Trophoblast cell (in vitro differentiated cells and primary cell): ENCODE data around the gene TPD52L2.

Source experiments
- DNase-seq, 2 donors: peaks; one replicate each; pipeline ENCODE4 v3.0.0-alpha.2; 2016
- H2AFZ ChIP-seq: 2 replicates; pipeline ENCODE4 v1.6.1; 2013; ENCODE audit warnings: low read length, moderate library complexity, mild to moderate bottlenecking; ENCODE audit not compliant: insufficient read depth, poor library complexity
- H2AK5ac ChIP-seq: 2 replicates; pipeline ENCODE4 v1.6.1; 2013; ENCODE audit warnings: mild to moderate bottlenecking, low read length
- H2BK120ac ChIP-seq: 2 replicates; pipeline ENCODE4 v1.6.1; 2013; ENCODE audit warnings: low read length, mild to moderate bottlenecking, moderate library complexity; ENCODE audit not compliant: insufficient read depth, poor library complexity
- H2BK12ac ChIP-seq: 2 replicates; pipeline ENCODE4 v1.6.1; 2013; ENCODE audit warnings: mild to moderate bottlenecking, low read length, moderate library complexity
- H2BK5ac ChIP-seq: 2 replicates; pipeline ENCODE4 v1.6.1; 2013; ENCODE audit warnings: low read length, low read depth, moderate library complexity, mild to moderate bottlenecking; ENCODE audit not compliant: poor library complexity
- H3K14ac ChIP-seq: 2 replicates; pipeline ENCODE4 v1.6.1; 2013; ENCODE audit warnings: mild to moderate bottlenecking, low read length
- H3K18ac ChIP-seq: 2 replicates; pipeline ENCODE4 v1.6.1; 2013; ENCODE audit warnings: mild to moderate bottlenecking, low read length
- H3K23ac ChIP-seq: 2 replicates; pipeline ENCODE4 v1.6.1; 2013; ENCODE audit warnings: low read length
- H3K27ac ChIP-seq: 2 replicates; pipeline ENCODE4 v1.5.1; 2013; ENCODE audit warnings: low read depth, mild to moderate bottlenecking, inconsistent platforms, low read length, moderate library complexity
- H3K27me3 ChIP-seq: 2 replicates; pipeline ENCODE4 v1.6.1; 2013; ENCODE audit warnings: inconsistent platforms, mild to moderate bottlenecking, low read length, moderate library complexity; ENCODE audit not compliant: insufficient read depth
- H3K36me3 ChIP-seq, 2 experiments: 1 replicate in 1 of 2; 2 replicates in 1 of 2; pipeline ENCODE4 v1.6.1; 2013; ENCODE audit warnings: low read length in 2 of 2, mild to moderate bottlenecking in 2 of 2, moderate library complexity in 1 of 2; ENCODE audit not compliant: insufficient read depth in 2 of 2, control insufficient read depth in 1 of 2
- H3K4ac ChIP-seq: 2 replicates; pipeline ENCODE4 v1.6.1; 2013; ENCODE audit warnings: low read depth, mild to moderate bottlenecking, low read length, moderate library complexity
- H3K4me1 ChIP-seq, 2 experiments: 1 replicate in 1 of 2; 2 replicates in 1 of 2; pipeline ENCODE4 v1.6.1; 2013; ENCODE audit warnings: low read length in 2 of 2, mild to moderate bottlenecking in 2 of 2, moderate library complexity in 1 of 2; ENCODE audit not compliant: insufficient read depth in 2 of 2, control insufficient read depth in 1 of 2
- H3K4me2 ChIP-seq: 2 replicates; pipeline ENCODE4 v1.6.1; 2013; ENCODE audit warnings: inconsistent platforms, mild to moderate bottlenecking, low read length, moderate library complexity
- H3K4me3 ChIP-seq: 2 replicates; pipeline ENCODE4 v1.5.1; 2013; ENCODE audit warnings: mild to moderate bottlenecking, low read depth, low read length, inconsistent platforms
- H3K79me1 ChIP-seq: one replicate; pipeline ENCODE4 v1.6.1; 2013; ENCODE audit warnings: low read length
- H3K79me2 ChIP-seq: 2 replicates; pipeline ENCODE4 v1.6.1; 2013; ENCODE audit warnings: low read length, mild to moderate bottlenecking; ENCODE audit not compliant: control insufficient read depth, insufficient read depth, poor library complexity
- H3K9ac ChIP-seq: 2 replicates; pipeline ENCODE4 v1.6.1; 2013; ENCODE audit warnings: mild to moderate bottlenecking, low read length
- H3K9me3 ChIP-seq: 2 replicates; pipeline ENCODE4 v1.6.1; 2013; ENCODE audit warnings: low read depth, mild to moderate bottlenecking, control low read depth, inconsistent platforms, low read length; ENCODE audit not compliant: insufficient read depth
- H4K12ac ChIP-seq: 2 replicates; pipeline ENCODE4 v1.6.1; 2013; ENCODE audit warnings: low read depth, mild to moderate bottlenecking, low read length, moderate library complexity
- H4K8ac ChIP-seq: 2 replicates; pipeline ENCODE4 v1.6.1; 2013; ENCODE audit warnings: low read depth, mild to moderate bottlenecking, low read length, moderate library complexity
- H4K91ac ChIP-seq: one replicate; pipeline ENCODE4 v1.6.1; 2013; ENCODE audit warnings: low read depth, mild to moderate bottlenecking, low read length, moderate library complexity
- WGBS: extraction: QIAGEN DNeasy Blood & Tissue Kit; methylation state at CpG from one replicate; pipeline ENCODE4 v1.1.7; 2013; ENCODE audit warnings: missing lambda C conversion rate; ENCODE audit not compliant: insufficient read length, insufficient coverage; ENCODE audit errors: extremely low coverage; 5-methylcytosine and 5-hydroxymethylcytosine counted together

TPD52L2 gene

DNA sequence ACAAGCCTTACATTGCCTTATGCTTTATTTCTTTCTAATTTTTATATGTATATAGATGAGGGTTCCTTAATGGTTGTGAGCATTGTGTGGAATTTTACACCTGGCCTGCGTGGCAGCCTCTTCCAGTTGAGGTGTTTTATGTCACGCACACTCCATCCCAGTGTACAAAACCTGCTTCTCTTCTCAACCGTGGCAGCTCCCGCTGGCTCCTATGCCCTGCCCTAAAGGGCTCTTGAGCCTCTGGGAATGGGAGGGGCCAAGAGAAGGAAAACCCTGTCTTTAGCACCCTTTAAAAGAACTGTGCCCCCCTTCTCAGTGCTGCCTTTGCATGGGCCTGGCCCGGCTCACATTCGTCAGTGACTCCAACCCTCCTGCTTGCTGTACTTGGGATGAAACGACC is 25.5 kb downstream of the TPD52L2 start:
- no peak overlapping the region for H3K4me2 ChIP-seq
- no peak overlapping the region for H3K4me3 ChIP-seq
- no peak overlapping the region for H2BK120ac ChIP-seq
- no CpG with 5 or more reads among the region's 7 CpGs for WGBS
- H4K91ac ChIP-seq = no peak overlapping the region
- no peak overlapping the region for H2AFZ ChIP-seq
- H4K12ac ChIP-seq = no peak overlapping the region
- no peak for DNase-seq
- H3K4ac ChIP-seq = no peak overlapping the region
- no peak overlapping the region for H3K14ac ChIP-seq
- no peak overlapping the region for H3K27ac ChIP-seq
- H4K8ac ChIP-seq = no peak overlapping the region
- no peak overlapping the region for H3K18ac ChIP-seq
- H2BK5ac ChIP-seq = no peak overlapping the region
- H3K4me1 ChIP-seq = peaks cover 4 to 10% of the 10 kb centered on the region in 2 experiments
- H3K79me2 ChIP-seq = no peaks in the 10 kb centered on the region
- no peaks in the 10 kb centered on the region for H3K27me3 ChIP-seq
- no peaks in the 10 kb centered on the region for H3K9me3 ChIP-seq
- no peaks in the 10 kb centered on the region for H3K79me1 ChIP-seq
- H3K36me3 ChIP-seq = peaks cover 51 to 55% of the 10 kb centered on the region in 2 experiments
- no peak overlapping the region for H2BK12ac ChIP-seq
- no peak overlapping the region for H2AK5ac ChIP-seq
- H3K9ac ChIP-seq = no peak overlapping the region
- no peak overlapping the region for H3K23ac ChIP-seq

DNA sequence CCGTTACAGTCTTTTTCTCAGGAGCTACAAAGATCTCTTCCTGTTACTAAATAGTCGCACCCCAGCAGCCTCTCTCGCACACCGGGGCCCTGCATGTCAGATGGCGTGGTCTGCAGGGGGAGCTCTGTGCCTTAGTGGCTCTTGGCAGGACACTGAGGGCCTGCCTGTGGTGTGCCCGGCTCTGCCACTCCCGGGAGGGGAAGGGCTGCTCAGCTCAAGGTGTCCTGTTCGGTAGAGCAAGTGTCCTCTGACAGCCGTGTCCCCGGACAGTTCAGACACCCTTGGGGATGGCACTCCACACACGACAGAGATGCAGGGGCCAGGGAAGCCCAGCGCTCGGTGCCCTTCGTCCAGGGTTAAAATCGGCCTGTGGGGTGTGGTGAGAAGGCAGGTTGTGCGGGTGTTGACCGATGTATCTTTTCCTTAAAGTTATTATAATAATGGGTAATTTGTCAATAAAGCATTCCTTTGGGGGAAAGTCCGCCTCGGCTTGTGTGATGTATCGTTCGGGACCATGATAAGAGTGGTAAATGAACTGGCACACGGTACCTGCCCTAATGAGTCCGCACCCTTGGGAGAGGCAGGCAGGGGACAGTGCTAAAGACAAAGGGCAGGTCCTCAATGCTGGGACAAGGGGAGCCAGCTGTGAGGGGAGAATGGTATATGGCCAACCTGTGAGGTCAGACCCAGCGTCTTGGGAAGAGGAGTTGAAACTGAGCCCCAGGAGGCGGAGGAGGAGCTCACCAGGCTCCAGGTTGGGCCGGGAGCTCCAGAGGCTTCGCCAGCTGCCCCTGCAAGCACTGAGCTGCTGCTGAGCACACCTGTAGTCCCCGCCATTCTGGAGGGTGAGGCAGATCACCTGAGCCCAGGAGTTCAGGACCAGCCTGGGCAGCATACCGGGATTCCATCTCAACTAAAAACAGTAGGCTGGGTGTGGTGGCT is 26.3 kb downstream of the TPD52L2 start:
- no peak overlapping the region for H3K23ac ChIP-seq
- H3K79me1 ChIP-seq = no peaks in the 10 kb centered on the region
- H3K4me2 ChIP-seq = no peak overlapping the region
- no peak overlapping the region for H4K12ac ChIP-seq
- no CpG with 5 or more reads among the region's 29 CpGs for WGBS
- H4K91ac ChIP-seq = no peak overlapping the region
- H3K9ac ChIP-seq = no peak overlapping the region
- H2BK12ac ChIP-seq = no peak overlapping the region
- H3K4me3 ChIP-seq = no peak overlapping the region
- H3K27me3 ChIP-seq = no peaks in the 10 kb centered on the region
- no peak overlapping the region for H2BK120ac ChIP-seq
- H3K4me1 ChIP-seq = peaks cover 6 to 12% of the 10 kb centered on the region in 2 experiments
- peaks cover 44 to 49% of the 10 kb centered on the region in 2 experiments for H3K36me3 ChIP-seq
- no peak overlapping the region for H3K14ac ChIP-seq
- peaks cover 2% of the 10 kb centered on the region for H3K79me2 ChIP-seq
- no peak for DNase-seq
- H2AFZ ChIP-seq = no peak overlapping the region
- no peak overlapping the region for H2BK5ac ChIP-seq
- no peak overlapping the region for H3K18ac ChIP-seq
- H3K9me3 ChIP-seq = no peaks in the 10 kb centered on the region
- H3K27ac ChIP-seq = no peak overlapping the region
- no peak overlapping the region for H2AK5ac ChIP-seq
- no peak overlapping the region for H3K4ac ChIP-seq
- no peak overlapping the region for H4K8ac ChIP-seq

GRCh38 chr20:63892402-63892801 is 27.3 kb downstream of the TPD52L2 start:
- no CpG with 5 or more reads among the region's 7 CpGs for WGBS
- Histone ChIP-seq H4K91ac (no peak overlapping the region), H3K4me2 (no peak overlapping the region), H3K4ac (no peak overlapping the region), H3K79me2 (peaks cover 7% of the 10 kb centered on the region), H3K9me3 (no peaks in the 10 kb centered on the region), H2BK12ac (no peak overlapping the region), H3K4me3 (no peak overlapping the region), H3K36me3 (peaks cover 37 to 42% of the 10 kb centered on the region in 2 experiments), H2BK5ac (no peak overlapping the region), H4K8ac (no peak overlapping the region), H3K14ac (no peak overlapping the region), H3K27me3 (no peaks in the 10 kb centered on the region), H3K23ac (no peak overlapping the region), H3K4me1 (peaks cover 8 to 14% of the 10 kb centered on the region in 2 experiments), H2AFZ (no peak overlapping the region), H4K12ac (no peak overlapping the region), H2BK120ac (no peak overlapping the region), H3K9ac (no peak overlapping the region), H3K18ac (no peak overlapping the region), H3K79me1 (no peaks in the 10 kb centered on the region), H3K27ac (no peak overlapping the region), H2AK5ac (no peak overlapping the region)
- DNase-seq = no peak

- H3K79me1 ChIP-seq = no peaks in the 10 kb centered on the region
- peak overlapping the region; percentile 72 for H3K4me2 ChIP-seq
- no CpG with 5 or more reads among the region's 6 CpGs for WGBS
- H4K91ac ChIP-seq = no peak overlapping the region
- no peak overlapping the region for H3K4ac ChIP-seq
- H3K4me1 ChIP-seq = peaks cover 8 to 14% of the 10 kb centered on the region in 2 experiments
- H3K9me3 ChIP-seq = no peaks in the 10 kb centered on the region
- H2BK12ac ChIP-seq = no peak overlapping the region
- H3K23ac ChIP-seq = no peak overlapping the region
- no peak overlapping the region for H4K8ac ChIP-seq
- H3K27ac ChIP-seq = no peak overlapping the region
- no peak overlapping the region for H2AFZ ChIP-seq
- no peak overlapping the region for H4K12ac ChIP-seq
- no peak overlapping the region for H3K18ac ChIP-seq
- peaks cover 12% of the 10 kb centered on the region for H3K79me2 ChIP-seq
- H3K14ac ChIP-seq = no peak overlapping the region
- H3K27me3 ChIP-seq = no peaks in the 10 kb centered on the region
- H3K36me3 ChIP-seq = peaks cover 28 to 38% of the 10 kb centered on the region in 2 experiments
- no peak for DNase-seq
- peak overlapping the region; percentile 59 for H3K4me3 ChIP-seq
- H2BK120ac ChIP-seq = no peak overlapping the region
- H3K9ac ChIP-seq = no peak overlapping the region
- H2AK5ac ChIP-seq = no peak overlapping the region
- no peak overlapping the region for H2BK5ac ChIP-seq
Measured at GRCh38 chr20:63893999-63894357, 28.9 kb downstream of the TPD52L2 start.
